ENCODE results near the gene HK3.

HK3 gene, protein sequence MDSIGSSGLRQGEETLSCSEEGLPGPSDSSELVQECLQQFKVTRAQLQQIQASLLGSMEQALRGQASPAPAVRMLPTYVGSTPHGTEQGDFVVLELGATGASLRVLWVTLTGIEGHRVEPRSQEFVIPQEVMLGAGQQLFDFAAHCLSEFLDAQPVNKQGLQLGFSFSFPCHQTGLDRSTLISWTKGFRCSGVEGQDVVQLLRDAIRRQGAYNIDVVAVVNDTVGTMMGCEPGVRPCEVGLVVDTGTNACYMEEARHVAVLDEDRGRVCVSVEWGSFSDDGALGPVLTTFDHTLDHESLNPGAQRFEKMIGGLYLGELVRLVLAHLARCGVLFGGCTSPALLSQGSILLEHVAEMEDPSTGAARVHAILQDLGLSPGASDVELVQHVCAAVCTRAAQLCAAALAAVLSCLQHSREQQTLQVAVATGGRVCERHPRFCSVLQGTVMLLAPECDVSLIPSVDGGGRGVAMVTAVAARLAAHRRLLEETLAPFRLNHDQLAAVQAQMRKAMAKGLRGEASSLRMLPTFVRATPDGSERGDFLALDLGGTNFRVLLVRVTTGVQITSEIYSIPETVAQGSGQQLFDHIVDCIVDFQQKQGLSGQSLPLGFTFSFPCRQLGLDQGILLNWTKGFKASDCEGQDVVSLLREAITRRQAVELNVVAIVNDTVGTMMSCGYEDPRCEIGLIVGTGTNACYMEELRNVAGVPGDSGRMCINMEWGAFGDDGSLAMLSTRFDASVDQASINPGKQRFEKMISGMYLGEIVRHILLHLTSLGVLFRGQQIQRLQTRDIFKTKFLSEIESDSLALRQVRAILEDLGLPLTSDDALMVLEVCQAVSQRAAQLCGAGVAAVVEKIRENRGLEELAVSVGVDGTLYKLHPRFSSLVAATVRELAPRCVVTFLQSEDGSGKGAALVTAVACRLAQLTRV
- total RNA-seq, result 0 to 1.3 (median 0.36) reads per million in 4 donors

DNA sequence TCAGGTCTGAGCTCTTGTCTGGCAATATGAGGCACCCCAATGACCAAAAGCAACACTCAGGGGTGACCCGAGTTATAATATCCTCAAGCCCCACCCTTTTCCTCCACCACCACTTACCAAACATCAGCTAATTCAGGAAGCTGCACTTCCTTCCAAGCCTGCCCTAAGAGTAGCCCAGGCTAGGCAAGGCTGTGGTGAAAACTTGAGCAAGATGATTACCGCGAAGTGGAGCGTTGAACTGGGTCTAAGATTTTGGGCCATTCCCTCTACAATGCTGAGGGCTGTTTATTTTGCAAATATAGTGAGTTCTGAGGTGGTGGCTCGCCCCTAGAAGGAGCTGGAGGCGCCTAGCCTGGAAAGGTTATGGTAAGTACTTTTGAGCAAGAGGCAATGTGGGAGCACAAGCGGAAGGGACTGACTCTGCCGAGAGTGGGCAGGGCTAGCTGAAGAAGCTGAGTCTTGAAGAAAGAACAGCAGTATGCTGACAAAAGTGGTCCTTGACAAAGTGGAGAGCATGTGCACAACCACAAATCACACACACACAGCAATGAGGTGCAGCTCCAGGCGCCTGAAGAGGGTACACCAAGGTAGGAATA is at the start of gene HK3:
Gene HK3, minus strand, starts transcription at position 51 of the 596 bp plus-strand sequence. CDS start 3,187 bp downstream, outside the sequence.
- no peak for DNase-seq

DNA sequence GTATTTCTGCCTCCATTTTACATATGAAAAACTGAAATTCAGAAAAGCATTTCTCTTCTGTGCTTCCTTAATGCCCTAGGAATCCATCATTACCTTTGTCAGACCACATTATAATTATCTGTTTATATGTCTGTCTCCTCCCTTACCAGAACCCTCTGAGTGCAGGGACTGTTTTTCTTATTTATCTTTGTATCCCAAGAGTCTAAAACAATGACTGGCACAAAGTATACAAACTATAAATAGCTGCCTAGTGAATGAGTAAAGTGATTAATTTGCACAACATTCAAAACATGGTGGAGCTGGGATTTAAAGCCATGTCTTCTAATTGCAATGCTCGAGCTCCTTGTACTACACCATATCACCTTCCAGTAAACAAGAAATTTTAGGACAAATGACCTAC is 49.3 kb upstream of the HK3 start:
- no peak for DNase-seq

DNA sequence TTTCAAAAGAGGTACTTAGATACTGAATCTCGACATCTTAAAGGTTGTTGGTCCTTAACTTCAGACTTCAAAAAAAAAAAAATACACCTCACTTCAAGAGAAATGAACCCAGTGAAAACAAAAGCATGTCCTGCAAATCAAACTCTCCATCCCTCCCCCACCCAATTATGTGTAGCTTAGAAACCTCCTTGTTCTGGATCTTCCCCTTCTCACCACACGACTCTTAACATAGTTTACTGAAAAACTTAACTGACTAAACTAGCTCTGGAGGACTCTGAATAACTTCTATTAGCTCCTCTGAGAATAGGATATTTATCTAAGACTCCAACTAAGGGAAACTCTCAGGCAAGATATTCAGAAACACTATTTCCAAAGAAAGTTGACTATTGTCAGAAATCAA is 48.7 kb upstream of the HK3 start:
- DNase-seq, result no peak

DNA sequence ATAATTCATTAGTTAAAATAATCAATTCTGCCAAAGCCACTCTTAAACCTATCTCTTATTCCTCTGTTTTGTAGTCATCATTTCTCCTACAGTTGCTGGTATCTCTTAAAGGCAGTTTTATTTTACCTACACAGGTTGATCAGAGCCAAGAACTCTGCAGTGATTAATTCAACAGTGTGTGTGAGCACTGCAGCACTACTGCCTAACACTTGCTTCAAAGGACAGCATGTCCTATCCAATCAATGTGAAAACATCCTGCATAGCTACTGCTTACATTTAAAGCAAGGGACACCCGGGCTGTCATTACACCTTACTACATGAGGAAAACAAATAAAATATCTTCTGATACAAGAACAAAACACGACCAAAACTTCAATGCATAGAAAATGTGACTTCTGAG is 45.1 kb upstream of the HK3 start:
- peak in 1 of 5 donors; percentile 3 for DNase-seq

DNA sequence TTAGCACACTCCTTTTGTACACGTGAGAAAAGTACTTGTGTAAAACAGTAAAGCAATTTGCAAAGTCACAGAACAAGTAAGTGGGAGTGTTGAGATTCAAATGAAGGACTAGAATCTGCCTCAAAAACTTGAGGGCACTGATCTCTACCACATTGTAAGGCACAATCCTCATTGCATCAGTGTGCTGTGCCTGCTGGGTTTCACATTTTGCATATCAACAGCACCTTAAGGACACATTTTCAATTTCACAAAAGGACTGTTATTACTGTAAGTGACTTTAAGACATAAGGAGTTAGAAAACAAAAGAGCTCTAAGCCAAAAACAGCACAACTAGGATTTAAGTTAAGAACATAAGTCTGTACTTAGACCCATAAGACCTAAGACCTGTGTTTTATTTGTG is 44.7 kb upstream of the HK3 start:
- DNase-seq, result peak in 1 of 5 donors; percentile 55

DNA sequence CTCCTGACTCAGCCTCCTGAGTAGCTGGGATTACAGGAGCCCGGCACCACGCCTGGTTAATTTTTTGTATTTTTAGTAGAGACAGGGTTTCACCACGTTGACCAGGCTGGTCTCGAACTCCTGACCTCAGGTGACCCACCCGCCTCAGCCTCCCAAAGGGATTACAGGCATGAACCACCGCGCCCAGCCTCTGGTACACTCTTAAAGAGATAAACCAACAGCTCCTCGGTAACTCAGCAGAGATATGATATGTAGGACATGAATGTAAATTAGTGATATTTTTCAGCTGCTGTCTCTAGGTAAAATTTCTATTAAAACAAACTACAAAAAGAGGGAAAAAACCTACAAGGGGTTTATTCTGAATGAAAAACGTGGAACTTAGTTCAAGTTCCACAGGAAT is 42.8 kb upstream of the HK3 start:
- DNase-seq, result no peak

DNA sequence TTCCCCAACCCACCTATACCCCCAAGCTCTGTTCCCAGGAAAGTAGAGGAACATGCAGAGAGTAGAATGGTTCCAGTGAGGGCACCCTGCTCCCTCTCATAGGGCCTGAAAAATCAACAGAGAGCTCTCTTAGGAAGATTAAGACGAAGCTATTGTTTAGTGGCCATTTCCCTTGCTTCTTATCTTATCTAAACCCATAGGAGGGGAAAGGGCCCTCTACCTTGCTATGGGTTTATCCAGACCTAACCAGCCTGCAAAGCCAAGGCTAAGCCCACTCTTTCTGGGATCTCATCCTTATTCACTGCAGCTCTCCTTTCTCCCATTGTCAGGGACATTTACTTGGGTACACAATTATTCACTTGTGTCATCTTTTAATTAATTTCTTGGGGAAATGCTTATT is 39.3 kb upstream of the HK3 start:
- DNase-seq, result no peak

DNA sequence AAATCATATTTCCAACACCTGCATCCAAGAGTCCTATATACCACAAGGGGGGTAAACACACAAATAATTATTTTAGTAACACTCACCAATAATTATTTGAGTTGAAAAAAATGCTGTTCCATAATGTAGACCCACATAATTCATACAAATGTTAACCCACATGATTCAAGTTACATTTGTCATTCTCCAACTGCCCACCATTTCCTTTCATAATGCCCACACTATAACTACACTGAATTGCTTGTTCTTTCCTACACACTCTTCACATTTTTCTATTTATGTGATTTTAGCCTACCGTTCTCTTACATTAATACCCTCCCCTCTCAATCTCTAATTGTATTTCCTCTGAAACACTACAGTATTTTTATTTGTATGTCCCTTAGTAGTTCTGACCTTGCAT is 35.9 kb upstream of the HK3 start:
- no peak for DNase-seq

DNA sequence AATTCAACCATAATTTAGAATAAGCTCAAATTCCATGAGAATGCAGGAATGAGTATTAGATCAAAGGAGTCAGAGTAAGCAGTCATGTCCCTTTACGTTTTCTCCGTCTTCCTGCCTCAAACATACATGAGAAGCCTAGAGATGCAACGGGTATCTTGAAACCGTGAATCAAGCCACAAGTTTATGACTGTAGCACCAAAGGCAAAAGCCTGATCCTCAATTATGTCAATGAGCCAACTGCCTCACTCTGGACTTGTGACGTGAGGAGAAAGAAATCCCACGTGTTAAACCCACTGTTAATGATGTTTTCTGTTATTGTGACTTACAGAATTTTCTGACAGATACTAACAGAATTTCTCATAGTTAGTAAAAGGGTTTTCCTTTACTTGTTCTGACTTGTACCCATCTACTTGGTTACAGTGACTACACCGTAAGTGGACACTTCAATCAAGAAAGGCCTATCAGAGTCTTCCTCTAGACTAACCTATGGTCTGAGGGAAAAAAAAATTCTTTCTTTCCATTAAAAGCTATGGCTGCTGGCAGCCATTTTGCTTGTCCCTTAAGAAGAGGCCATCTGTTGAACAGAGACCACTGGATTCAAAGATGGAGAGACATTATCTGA is 35.3 kb upstream of the HK3 start:
- no peak for DNase-seq

DNA sequence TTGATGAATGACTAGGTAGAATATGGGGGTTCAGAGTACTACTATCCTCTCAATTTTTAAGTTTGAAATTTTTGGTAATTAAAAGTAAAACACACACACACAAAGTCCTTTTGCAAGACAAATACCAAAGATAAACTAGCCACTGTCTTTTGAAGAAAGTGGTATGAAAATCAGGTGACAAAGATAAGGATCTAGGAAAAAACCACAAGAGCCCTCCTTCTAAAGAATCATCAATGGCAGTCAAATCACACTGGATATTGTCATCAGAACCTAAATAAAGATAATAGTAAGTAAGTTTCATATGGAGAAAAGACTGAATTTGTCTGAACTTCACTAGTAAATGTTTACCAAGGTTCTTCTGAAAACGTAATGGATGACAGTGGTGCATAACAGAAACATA is 30.5 kb upstream of the HK3 start:
- DNase-seq, result no peak

DNA sequence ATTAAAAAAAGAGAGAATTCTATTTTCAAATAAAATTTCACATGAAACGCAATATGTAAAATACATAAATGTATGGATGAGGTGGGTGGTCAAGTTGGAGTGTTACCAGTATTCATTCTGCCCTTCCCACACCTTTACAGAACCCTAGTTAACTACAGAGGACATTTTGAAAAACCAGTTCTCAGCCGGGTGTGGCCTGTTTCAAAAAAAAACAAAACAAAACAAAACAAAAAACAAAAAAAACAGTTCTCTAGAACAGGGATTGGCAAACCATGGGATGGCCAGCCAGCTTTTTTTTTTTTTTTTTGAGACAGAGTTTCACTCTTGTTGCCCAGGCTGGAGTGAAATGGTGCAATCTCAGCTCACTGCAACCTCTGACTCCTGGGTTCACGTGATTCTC is 28.4 kb upstream of the HK3 start:
- DNase-seq, result no peak

DNA sequence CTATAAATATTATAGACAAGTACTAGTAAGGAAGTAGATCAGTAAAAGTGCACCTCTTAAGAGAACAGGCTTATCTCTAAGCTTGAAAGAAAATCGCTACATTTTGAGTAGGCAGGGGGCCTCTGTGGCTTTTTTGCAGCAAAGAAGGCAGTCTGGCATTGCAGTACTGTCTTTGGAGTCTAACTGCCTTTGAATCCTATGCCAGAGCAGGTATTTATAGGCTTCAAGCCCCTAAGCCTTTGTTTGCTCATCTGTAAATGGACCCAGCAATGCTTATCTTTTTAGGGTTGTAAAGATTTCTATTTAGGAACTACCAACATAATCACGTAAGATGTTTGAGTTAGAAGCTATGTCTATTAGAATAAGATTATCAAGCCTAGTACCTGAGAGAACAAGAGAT is 23.7 kb upstream of the HK3 start:
- no peak for DNase-seq

DNA sequence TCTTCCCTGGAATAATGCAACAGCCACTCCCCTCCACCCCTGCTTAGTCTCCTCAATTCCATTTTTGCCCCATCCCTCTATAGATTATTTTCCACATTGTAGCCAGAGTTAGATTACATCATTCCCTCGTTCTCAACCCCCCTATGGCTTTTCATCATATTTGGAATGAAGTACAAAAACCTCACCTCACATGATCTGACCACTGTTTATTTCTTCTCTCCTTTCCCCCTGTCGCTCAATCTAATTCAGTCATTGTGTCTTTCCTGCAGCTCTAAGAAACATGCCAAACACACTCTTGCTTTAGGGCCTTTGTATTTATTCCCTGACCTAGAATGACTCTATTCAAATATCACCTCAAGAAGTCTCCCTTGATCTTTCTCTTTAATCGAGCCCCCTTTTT is 22.6 kb upstream of the HK3 start:
- DNase-seq, result no peak

DNA sequence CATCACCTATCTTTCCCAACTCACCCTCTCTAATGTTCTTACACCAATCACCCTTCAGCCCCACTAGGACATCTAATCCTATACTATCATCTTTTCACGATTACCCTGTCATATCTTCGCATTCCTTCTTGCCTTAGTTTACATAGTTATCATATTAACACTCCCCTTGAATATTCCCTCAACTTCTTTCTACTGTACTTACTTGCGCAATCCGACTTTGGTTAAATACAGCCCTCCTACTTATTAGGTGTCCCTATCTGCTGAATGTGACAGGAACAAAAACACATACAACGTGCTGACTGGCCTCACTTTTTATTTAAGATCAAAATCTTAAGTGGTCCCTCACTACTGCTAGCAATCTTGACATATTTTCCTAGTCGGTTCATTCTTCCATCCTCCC is 19.5 kb upstream of the HK3 start:
- no peak for DNase-seq

DNA sequence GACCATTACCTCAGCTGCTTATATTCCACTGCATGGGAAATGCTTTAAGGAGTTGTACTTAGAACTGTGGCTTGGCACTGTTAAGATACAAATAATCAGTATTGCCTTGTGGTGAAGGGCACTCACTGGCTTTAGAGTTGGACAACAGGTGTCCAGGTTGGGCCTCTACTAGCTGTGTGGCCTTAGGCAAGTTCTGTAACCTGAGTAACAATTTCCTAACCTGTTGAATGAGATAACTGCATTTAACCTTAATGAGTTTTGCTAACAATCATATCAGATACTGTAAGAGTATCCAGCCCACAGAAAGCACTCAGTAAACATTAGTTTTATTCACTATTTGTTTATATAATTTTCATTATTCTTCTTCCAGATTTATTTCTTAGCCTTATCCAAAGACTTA is 17.2 kb upstream of the HK3 start:
- DNase-seq, result no peak

DNA sequence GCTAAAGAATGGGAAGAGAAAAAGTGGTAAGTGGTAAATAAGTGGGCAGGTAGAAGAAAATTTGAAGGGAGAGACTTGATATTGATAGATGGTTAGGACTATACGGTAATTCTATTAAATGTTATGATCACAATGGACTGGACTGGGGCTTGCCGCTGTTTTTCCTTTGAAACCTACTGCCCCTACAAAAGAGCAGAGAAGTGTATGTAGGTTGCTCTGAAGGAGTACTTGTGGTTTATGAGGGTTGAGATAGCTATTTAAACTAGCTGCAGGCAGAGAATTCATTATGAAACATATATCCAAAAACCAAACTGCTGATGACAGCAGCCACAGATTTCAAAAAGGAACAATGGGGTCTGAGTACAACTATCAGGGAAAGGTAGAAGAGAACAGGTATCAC is 16.8 kb upstream of the HK3 start:
- DNase-seq, result no peak

DNA sequence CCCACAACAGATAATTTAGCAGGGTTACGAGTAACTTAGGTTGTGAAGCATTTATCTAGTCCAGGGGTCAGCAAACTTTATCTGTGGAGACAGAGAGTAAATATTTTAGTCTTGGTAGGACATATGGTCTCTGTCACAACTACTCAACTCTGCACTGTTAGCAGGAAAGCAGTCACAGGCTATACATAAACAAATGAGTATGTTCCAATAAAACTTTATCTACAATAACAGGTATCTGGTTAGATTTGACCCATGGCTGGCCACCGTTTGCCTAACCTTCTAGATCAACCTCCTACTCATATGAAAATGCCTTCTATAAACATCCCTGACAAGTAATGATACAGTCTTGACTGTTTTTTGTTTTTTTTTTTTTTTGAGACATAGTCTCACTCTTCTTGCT is 13.0 kb upstream of the HK3 start:
- DNase-seq, result no peak

DNA sequence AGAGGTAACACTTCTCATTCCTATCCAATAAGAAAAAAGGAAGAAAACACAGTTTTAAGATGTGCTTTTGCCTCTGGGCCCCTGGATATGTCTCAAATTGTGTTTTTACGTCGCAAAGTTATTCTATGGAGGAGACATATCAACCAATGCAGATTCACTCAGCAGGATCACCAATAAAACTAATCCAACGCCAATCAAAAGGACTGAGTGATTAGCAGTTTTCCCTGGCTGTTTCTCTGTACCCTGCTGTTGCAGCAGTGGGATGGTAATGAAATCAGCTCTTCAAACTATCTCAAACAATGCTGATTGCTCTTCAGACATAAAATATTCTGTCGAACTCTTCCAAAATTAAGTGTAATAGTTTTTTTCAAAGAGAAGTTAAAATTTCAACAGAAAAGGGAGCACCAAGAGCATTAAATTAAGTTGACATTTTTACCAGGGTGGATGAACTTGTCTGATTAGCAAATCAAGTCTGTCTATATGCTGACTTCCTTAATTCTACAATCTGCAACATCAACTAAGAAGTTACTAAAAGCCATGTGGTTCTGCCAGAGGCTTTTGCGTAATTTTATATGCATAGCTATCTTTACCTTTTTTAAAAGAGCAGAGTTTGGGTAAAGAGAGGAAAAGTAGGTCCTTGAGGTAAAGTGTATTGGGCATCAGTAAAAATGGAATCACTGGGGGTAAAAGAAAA is 9.7 kb upstream of the HK3 start:
- DNase-seq, result no peak

DNA sequence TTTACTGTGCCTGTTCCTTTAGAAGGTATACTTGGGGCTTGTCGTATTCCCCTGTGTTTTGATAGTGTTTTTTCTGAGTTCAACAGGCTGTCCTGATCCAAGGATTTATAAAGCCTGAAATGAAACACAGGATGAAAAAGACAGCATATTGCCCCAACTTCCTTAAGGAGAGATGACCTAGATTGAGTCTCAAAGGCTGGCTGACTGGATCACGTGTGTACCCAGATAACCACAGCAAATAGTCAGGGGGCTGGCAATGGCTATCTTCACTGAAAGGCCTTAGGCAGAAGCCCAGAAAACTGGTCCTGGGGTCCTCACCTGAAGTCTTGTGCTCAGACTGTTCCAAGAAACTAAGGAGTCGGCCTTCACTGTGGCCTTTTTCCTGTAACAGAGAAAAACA is 7.7 kb upstream of the HK3 start:
- DNase-seq, result no peak

DNA sequence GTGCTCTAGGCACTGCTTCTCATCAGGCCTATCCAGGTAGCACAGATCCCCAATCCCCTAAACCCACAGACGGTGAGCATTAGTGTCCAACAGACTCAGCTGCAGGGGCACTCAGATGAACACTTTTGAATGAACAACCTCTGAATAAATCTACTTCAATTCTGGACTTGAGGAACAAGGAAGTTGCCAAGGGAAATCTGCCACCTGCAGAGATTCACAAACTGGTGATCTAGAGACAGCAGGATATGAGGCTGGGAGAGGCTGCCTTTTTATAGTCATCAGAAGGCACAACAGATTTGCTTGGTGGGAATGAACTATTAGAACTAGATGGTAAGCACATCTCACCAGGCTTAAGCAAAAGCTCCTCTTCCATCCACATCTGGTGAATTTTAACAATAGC is 7.0 kb upstream of the HK3 start:
- no peak for DNase-seq

DNA sequence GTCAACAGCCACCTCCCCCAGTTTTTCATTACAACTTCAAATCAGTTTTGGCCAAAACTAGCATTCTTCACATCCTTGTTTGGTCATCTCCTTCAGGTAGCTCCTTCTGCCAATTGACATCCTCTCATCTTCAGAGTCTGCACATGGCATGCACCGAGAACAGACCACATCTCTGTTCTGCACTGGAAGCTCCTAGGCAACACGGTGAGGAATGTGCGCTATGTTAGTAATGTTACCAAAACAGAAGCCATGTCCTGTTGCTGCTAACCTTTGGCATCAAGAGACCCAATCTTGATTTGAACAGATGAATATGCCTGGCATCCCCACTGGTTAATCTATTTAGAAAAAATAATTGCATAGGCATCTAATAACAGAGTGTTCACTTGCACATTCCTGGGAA is 5.1 kb upstream of the HK3 start:
- no peak for DNase-seq

DNA sequence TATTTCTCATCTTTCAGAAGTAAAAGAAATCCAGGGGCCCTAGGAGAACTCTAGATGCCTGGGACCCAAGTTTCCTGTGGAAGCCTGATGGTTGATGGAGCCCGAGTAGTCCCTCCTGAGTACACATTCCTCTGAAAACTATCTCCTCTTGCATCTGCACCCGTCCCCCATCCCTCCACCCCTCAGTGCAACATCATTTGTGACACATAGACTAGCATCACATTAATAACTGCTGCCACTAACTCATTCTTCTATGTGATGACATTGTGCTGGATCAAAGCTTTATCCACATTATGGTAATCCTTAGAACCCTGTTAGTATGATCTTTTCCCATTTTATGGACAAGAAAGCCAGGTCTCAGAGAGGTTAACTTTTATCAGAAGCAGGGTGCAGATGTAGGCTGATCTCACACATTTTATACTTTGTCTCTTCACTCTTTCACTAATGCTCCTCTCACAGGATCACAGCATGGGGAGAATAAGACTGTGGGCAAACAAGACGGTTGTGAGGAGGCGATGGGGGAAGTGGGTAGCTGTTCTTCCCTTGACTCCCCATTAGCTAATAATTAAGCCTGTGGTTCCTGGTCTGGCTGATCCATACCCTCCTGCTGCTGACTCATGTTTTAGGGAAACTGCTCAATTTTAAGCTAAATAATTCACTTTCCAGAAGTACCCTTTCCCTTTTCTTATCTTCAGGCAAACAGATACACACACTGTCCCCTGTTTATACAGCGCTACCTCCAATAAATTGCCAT is 3.9 kb upstream of the HK3 start:
- no peak for DNase-seq
